Gastroesophageal sphincter (tissue), 4 donors: ENCODE results near the gene TUBGCP5. TPM values are rescaled to one million over a fixed set of nuclear protein-coding genes. Genes with fewer than 3 reads are reported as not detected.
"Not testable (repeated sequence)": the region's sequence is repeated elsewhere in the genome, so short reads cannot be mapped to it uniquely, and the experiment has no call there.

Experiments
- ATAC-seq: fragments of 150-250 bp; one replicate; pipeline ENCODE4 v1.9.1; 2016; ENCODE audit warnings: mild to moderate bottlenecking, moderate library complexity
- H3K27ac ChIP-seq, 4 donors: fragments of 200-600 bp; sonication (generic) in 3 of 4; 1 replicate in 3 of 4; 2 replicates in 1 of 4; pipeline ENCODE4 v1.5.1; 2016 to 2019
- H3K27me3 ChIP-seq: fragments of 200-600 bp; sonication (generic); one replicate; pipeline ENCODE4 v1.5.1; 2019
- H3K36me3 ChIP-seq, 2 donors: fragments of 200-600 bp; sonication (generic); one replicate each; pipeline ENCODE4 v1.5.1; 2019; ENCODE audit warnings: control low read depth in 1 of 2
- H3K4me1 ChIP-seq, 3 donors: fragments of 200-600 bp; sonication (generic); 1 replicate in 2 of 3; 2 replicates in 1 of 3; pipeline ENCODE4 v1.5.1; 2016 to 2019; ENCODE audit warnings: control low read depth in 2 of 3
- H3K4me3 ChIP-seq, 2 donors: fragments of 200-600 bp; sonication (generic); one replicate each; pipeline ENCODE4 v1.5.1; 2019; ENCODE audit warnings: mild to moderate bottlenecking in 1 of 2, moderate library complexity in 1 of 2
- H3K9me3 ChIP-seq, 3 donors: fragments of 200-600 bp; sonication (generic); one replicate each; pipeline ENCODE4 v1.5.1; 2017 to 2019; ENCODE audit warnings: control low read depth in 2 of 3
- EP300 ChIP-seq: sonication (generic); formaldehyde crosslinking; IDR thresholded peaks from one replicate; pipeline ENCODE4 v1.6.1; 2017; ENCODE audit warnings: antibody characterized with exemption, mild to moderate bottlenecking
- POLR2A ChIP-seq, 2 donors: fragments of 450-650 bp; IDR thresholded peaks; one replicate each; pipeline ENCODE4 v1.6.1; 2017; ENCODE audit warnings: antibody characterized with exemption in 2 of 2, mild to moderate bottlenecking in 2 of 2, moderate library complexity in 1 of 2
- POLR2AphosphoS5 ChIP-seq: sonication (generic); formaldehyde crosslinking; IDR thresholded peaks from one replicate; pipeline ENCODE4 v1.6.1; 2017; ENCODE audit warnings: antibody characterized with exemption
- WGBS, 2 donors: methylation state at CpG; one replicate each; pipeline ENCODE4 v1.1.5; 2018; ENCODE audit warnings: low coverage in 1 of 2; 5-methylcytosine and 5-hydroxymethylcytosine counted together
- total RNA-seq, 4 donors: library from RNA; depleted of rRNA; stranded (reverse); fragments of >200 nt; gene quantifications; one replicate each; pipeline ENCODE4 v1.1.0, GENCODE V29; 2016
- TF ChIP-seq, protein P1 (sequence below), 4 experiments: fragments of 200-600 bp in 2 of 4; fragments of 450-650 bp in 2 of 4; sonication (generic) in 1 of 4; IDR thresholded peaks; one replicate each; pipeline ENCODE4 v1.5.1; 2017 to 2019; ENCODE audit warnings: antibody characterized with exemption in 4 of 4, mild to moderate bottlenecking in 2 of 4, moderate library complexity in 2 of 4

The TUBGCP5 gene
- total RNA-seq: 10 to 100 TPM; 12.7 to 25.3 (median 21.7) TPM

DNA sequence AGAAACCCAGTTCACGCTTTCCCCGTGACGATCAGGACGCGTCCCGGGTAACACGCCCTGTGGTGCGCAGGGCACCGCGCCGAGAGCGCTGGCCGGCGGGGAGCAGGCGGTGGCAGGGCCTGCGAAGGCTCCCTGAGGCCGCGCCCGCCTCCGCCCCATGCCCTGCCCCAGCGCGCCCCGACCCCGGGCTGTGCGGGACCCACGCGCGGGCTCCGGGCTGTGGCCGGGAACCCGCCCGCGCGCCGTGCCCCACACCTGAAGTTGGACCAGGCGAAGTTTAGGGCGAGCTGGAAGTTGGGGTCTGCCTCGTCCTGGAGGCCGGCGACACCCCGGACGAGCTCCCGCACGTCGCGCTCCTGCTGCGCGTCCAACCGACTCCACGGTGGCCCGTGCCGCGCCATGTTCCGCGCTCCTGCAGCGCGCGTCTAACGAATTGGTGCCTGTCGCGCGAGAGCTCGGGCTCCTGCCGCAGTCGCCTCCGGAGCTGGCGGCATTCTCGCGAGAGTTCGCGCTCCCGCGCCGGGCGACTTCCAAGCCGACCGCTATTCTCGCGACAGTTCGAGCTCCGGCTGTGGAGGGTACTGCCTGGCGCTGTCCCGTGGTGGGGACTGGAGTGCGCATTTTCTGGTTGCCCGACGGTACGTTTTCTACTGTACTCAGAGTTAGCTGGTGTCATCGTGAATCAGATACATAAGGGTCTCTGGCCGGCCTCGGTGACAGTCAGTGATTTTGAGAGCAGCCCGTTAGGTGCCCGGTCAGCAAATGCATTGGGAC lies at the start of gene TUBGCP5:
Gene TUBGCP5, minus strand, starts transcription at position 427 of the 774 bp plus-strand sequence. Its CDS starts 26 bp downstream, at position 401.
- H3K36me3 ChIP-seq: peaks cover 0 to 27% of the 10 kb centered on the region in 2 donors
- ATAC-seq: peak; percentile 98
- TF ChIP-seq POLR2A (IDR thresholded peaks at IDR 0.05): peak; percentile 89 to 91
- no peak for TF ChIP-seq EP300
- TF ChIP-seq POLR2AphosphoS5: peak; percentile 90
- TF ChIP-seq, protein P1, sequence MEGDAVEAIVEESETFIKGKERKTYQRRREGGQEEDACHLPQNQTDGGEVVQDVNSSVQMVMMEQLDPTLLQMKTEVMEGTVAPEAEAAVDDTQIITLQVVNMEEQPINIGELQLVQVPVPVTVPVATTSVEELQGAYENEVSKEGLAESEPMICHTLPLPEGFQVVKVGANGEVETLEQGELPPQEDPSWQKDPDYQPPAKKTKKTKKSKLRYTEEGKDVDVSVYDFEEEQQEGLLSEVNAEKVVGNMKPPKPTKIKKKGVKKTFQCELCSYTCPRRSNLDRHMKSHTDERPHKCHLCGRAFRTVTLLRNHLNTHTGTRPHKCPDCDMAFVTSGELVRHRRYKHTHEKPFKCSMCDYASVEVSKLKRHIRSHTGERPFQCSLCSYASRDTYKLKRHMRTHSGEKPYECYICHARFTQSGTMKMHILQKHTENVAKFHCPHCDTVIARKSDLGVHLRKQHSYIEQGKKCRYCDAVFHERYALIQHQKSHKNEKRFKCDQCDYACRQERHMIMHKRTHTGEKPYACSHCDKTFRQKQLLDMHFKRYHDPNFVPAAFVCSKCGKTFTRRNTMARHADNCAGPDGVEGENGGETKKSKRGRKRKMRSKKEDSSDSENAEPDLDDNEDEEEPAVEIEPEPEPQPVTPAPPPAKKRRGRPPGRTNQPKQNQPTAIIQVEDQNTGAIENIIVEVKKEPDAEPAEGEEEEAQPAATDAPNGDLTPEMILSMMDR (IDR thresholded peaks at IDR 0.05): peak in 3 of 4 experiments; percentile 59 to 78 (median 76)
- no CpG with 5 or more reads among the region's 92 CpGs for WGBS, 2 donors
- H3K4me3 ChIP-seq: peak within 1 kb of the TSS; percentile 50 to 88
- H3K9me3 ChIP-seq: no peaks in the 10 kb centered on the region
- H3K4me1 ChIP-seq: peaks cover 0 to 25% (median 7%) of the 10 kb centered on the region in 3 donors
- peak within 1 kb of the TSS; percentile 45 to 92 (median 88) for H3K27ac ChIP-seq
- H3K27me3 ChIP-seq: no peaks in the 10 kb centered on the region

DNA sequence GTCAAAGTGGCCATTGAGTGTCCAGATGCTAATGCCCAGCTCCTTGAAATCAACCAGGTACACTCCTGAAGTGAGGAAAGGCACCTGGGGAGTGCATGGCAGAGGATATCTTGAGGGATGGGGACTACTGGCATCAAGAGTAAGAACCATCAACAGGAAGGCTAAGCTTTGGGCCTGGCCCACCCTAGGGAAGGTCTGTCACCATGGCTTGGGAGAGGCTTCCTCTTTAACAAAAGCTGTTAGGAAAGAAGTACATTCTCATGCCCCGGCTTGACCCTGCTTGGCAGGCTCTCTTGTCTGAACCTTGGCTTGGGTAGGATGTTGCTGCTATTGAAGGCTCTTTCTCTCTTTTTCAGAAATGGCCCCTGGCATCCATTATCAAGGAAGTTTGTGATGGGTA lies 43.7 kb upstream of the TUBGCP5 start:
- TF ChIP-seq, protein P1 (IDR thresholded peaks at IDR 0.05): no peak
- no peak for TF ChIP-seq POLR2AphosphoS5
- no peak for TF ChIP-seq EP300
- TF ChIP-seq POLR2A (IDR thresholded peaks at IDR 0.05): no peak
- no peak overlapping the region for H3K4me3 ChIP-seq
- no peaks in the 10 kb centered on the region for H3K36me3 ChIP-seq
- no peak for ATAC-seq
- H3K27ac ChIP-seq: no peak overlapping the region
- H3K9me3 ChIP-seq: no peaks in the 10 kb centered on the region
- H3K4me1 ChIP-seq: no peaks in the 10 kb centered on the region
- no peaks in the 10 kb centered on the region for H3K27me3 ChIP-seq
- 78% methylated on average over 1 of the region's 1 CpG; no CpG with 5 or more reads in 1 of the 2 donors for WGBS, 2 donors

DNA sequence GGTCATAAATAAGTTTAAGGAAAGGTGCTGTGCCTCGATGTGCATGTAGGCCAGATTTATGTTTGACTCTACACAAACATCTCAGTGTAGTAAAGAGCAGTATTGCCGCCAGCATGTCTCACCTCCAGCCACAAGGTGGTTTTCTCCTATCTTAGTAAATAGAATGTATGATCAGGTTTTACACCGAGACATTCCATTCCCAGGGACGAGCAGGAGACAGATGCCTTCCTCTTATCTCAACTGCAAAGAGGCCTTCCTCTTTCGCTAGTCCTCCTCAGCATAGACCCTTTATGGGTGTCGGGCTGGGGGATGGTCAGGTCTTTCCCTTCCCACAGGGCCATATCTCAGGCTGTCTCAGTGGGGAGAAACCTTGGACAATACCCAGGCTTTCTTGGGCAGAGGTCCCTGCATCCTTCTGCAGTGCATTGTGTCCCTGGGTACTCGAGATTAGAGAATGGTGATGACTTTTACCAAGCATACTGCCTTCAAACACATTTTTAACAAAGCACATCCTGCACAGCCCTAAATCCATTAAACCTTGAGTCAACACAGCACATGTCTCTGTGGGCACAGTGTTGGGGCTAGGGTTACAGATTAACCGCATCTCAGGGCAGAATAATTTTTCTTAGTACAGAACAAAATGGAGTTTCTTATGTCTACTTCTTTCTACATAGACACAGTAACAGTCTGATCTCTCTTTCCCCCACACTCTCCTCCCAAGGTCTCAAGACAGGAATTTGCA lies 42.8 kb upstream of the TUBGCP5 start:
- ATAC-seq, H3K9me3 ChIP-seq, H3K4me3 ChIP-seq, H3K27ac ChIP-seq, H3K27me3 ChIP-seq, H3K4me1 ChIP-seq, H3K36me3 ChIP-seq: not testable (repeated sequence)
- 76 to 88% methylated on average over 7 of the region's 8 CpGs for WGBS, 2 donors

DNA sequence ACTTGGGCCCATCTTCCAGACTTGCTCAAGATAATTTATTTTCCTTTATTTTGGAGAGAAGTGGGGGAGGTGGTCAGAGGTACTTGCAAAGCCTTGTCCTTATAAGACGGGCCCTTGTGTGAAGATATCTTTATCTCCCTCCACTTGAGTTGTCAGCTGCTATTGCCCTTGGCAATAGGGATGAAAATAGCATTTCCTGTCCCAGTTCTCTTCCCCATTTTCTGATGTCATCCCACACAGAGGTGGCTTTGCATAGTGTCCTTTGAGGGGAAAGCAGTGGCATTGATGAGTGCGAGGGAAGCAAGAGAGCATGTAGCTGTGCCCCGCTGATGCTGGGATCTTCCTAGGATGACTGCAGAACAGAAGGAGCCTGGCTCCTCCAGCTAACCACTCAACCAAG lies 41.9 kb upstream of the TUBGCP5 start:
- WGBS, 2 donors: 56 to 86% methylated on average over 1 of the region's 3 CpGs
- Histone ChIP-seq H3K27ac (no peak overlapping the region), H3K36me3 (no peaks in the 10 kb centered on the region), H3K4me1 (no peaks in the 10 kb centered on the region), H3K4me3 (no peak overlapping the region), H3K9me3 (no peaks in the 10 kb centered on the region), H3K27me3 (no peaks in the 10 kb centered on the region)
- TF ChIP-seq, protein P1 (IDR thresholded peaks at IDR 0.05): no peak
- TF ChIP-seq EP300 (no peak), POLR2AphosphoS5 (no peak), POLR2A (IDR thresholded peaks at IDR 0.05) (no peak)
- ATAC-seq: no peak

DNA sequence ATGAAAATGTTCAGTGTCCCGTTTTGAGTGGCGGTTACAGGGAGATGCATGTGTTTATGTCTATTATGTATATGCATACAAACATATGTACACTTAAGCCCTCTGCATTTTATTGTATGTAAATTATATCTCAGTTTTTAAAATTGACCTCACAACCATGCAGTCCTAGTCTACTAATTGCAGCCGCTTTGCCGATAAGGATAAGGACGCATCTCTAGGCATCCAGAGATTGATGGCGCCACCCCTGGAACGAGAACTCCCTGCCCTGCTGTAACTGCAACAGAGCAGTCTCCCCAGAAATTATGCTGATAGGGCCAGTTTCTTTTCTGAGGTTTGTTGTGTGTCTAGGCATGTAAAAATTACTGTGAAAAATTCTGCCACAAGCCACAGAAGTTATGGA lies 40.4 kb upstream of the TUBGCP5 start:
- no peaks in the 10 kb centered on the region for H3K9me3 ChIP-seq
- 82 to 84% methylated on average over 6 of the region's 7 CpGs for WGBS, 2 donors
- H3K27ac ChIP-seq: no peak overlapping the region
- no peaks in the 10 kb centered on the region for H3K4me1 ChIP-seq
- H3K27me3 ChIP-seq: peaks cover 6% of the 10 kb centered on the region
- no peaks in the 10 kb centered on the region for H3K36me3 ChIP-seq
- no peak for ATAC-seq
- TF ChIP-seq EP300 (no peak), POLR2AphosphoS5 (no peak), POLR2A (IDR thresholded peaks at IDR 0.05) (no peak)
- TF ChIP-seq, protein P1 (IDR thresholded peaks at IDR 0.05): no peak
- no peak overlapping the region for H3K4me3 ChIP-seq
